Measurements from ENCODE around the gene NRP2.

The NRP2 gene

GRCh38 chr2:205766779-205767359, 84.6 kb downstream of the NRP2 start:
- H3K9ac ChIP-seq (ENCODE audit: low read length in 2 of 2) = peak overlapping the region; percentile 38 to 51
- no peaks in the 10 kb centered on the region for H3K9me3 ChIP-seq (ENCODE audit: control insufficient read depth in 2 of 2, low read length in 2 of 2)
- H3K4me1 ChIP-seq (ENCODE audit: control insufficient read depth, insufficient read depth, low read length) = peaks cover 87% of the 10 kb centered on the region
- peak overlapping the region in 1 of 2 donors; percentile 0 for H3K4me3 ChIP-seq (ENCODE audit: low read length in 2 of 2)
- peak overlapping the region; percentile 97 for H3K27ac ChIP-seq (ENCODE audit: low read length)
- no peaks in the 10 kb centered on the region for H3K27me3 ChIP-seq (ENCODE audit: control insufficient read depth in 1 of 2, insufficient read depth in 2 of 2, low read length in 2 of 2)
- peaks cover 25 to 41% of the 10 kb centered on the region in 2 donors for H3K36me3 ChIP-seq (ENCODE audit: control insufficient read depth in 2 of 2, insufficient read depth in 2 of 2, low read length in 2 of 2)

- Histone ChIP-seq H3K4me1 (ENCODE audit: control insufficient read depth, insufficient read depth, low read length) (peaks cover 88% of the 10 kb centered on the region), H3K36me3 (ENCODE audit: control insufficient read depth in 2 of 2, insufficient read depth in 2 of 2, low read length in 2 of 2) (peaks cover 23 to 35% of the 10 kb centered on the region in 2 donors), H3K4me3 (ENCODE audit: low read length in 2 of 2) (no peak overlapping the region), H3K9me3 (ENCODE audit: control insufficient read depth in 2 of 2, low read length in 2 of 2) (no peaks in the 10 kb centered on the region), H3K27me3 (ENCODE audit: control insufficient read depth in 1 of 2, insufficient read depth in 2 of 2, low read length in 2 of 2) (no peaks in the 10 kb centered on the region), H3K9ac (ENCODE audit: low read length in 2 of 2) (peak overlapping the region; percentile 32 to 52), H3K27ac (ENCODE audit: low read length) (peak overlapping the region; percentile 97)
Observed at GRCh38 chr2:205767617-205768016, 85.3 kb downstream of the NRP2 start.

- Histone ChIP-seq H3K27me3 (ENCODE audit: control insufficient read depth in 1 of 2, insufficient read depth in 2 of 2, low read length in 2 of 2) (no peaks in the 10 kb centered on the region), H3K4me3 (ENCODE audit: low read length in 2 of 2) (peak overlapping the region in 1 of 2 donors; percentile 10), H3K9me3 (ENCODE audit: control insufficient read depth in 2 of 2, low read length in 2 of 2) (no peaks in the 10 kb centered on the region), H3K27ac (ENCODE audit: low read length) (peak overlapping the region; percentile 97), H3K9ac (ENCODE audit: low read length in 2 of 2) (peak overlapping the region; percentile 32 to 52), H3K4me1 (ENCODE audit: control insufficient read depth, insufficient read depth, low read length) (peaks cover 88% of the 10 kb centered on the region), H3K36me3 (ENCODE audit: control insufficient read depth in 2 of 2, insufficient read depth in 2 of 2, low read length in 2 of 2) (peaks cover 24 to 32% of the 10 kb centered on the region in 2 donors)
Observed at GRCh38 chr2:205768341-205768740, 86.0 kb downstream of the NRP2 start.

- Histone ChIP-seq H3K9me3 (ENCODE audit: control insufficient read depth in 2 of 2, low read length in 2 of 2) (no peaks in the 10 kb centered on the region), H3K36me3 (ENCODE audit: control insufficient read depth in 2 of 2, insufficient read depth in 2 of 2, low read length in 2 of 2) (peaks cover 24 to 35% of the 10 kb centered on the region in 2 donors), H3K4me3 (ENCODE audit: low read length in 2 of 2) (no peak overlapping the region), H3K9ac (ENCODE audit: low read length in 2 of 2) (peak overlapping the region in 1 of 2 donors; percentile 22), H3K27me3 (ENCODE audit: control insufficient read depth in 1 of 2, insufficient read depth in 2 of 2, low read length in 2 of 2) (no peaks in the 10 kb centered on the region), H3K4me1 (ENCODE audit: control insufficient read depth, insufficient read depth, low read length) (peaks cover 84% of the 10 kb centered on the region), H3K27ac (ENCODE audit: low read length) (peak overlapping the region; percentile 97)
Observed at GRCh38 chr2:205768815-205769494, 86.7 kb downstream of the NRP2 start.

- peaks cover 20 to 34% of the 10 kb centered on the region in 2 donors for H3K36me3 ChIP-seq (ENCODE audit: control insufficient read depth in 2 of 2, insufficient read depth in 2 of 2, low read length in 2 of 2)
Observed at GRCh38 chr2:205769495-205769850, 87.2 kb downstream of the NRP2 start.

GRCh38 chr2:205769879-205770278, 87.6 kb downstream of the NRP2 start:
- Histone ChIP-seq H3K27ac (ENCODE audit: low read length) (peak overlapping the region; percentile 97), H3K4me1 (ENCODE audit: control insufficient read depth, insufficient read depth, low read length) (peaks cover 86% of the 10 kb centered on the region), H3K36me3 (ENCODE audit: control insufficient read depth in 2 of 2, insufficient read depth in 2 of 2, low read length in 2 of 2) (peaks cover 19 to 32% of the 10 kb centered on the region in 2 donors), H3K27me3 (ENCODE audit: control insufficient read depth in 1 of 2, insufficient read depth in 2 of 2, low read length in 2 of 2) (no peaks in the 10 kb centered on the region), H3K4me3 (ENCODE audit: low read length in 2 of 2) (no peak overlapping the region), H3K9me3 (ENCODE audit: control insufficient read depth in 2 of 2, low read length in 2 of 2) (no peaks in the 10 kb centered on the region), H3K9ac (ENCODE audit: low read length in 2 of 2) (peak overlapping the region in 1 of 2 donors; percentile 12)

More at GRCh38 chr2:205769495-205769850, 87.2 kb downstream of the NRP2 start:
- no peak overlapping the region for H3K4me3 ChIP-seq (ENCODE audit: low read length in 2 of 2)
- H3K9me3 ChIP-seq (ENCODE audit: control insufficient read depth in 2 of 2, low read length in 2 of 2) = no peaks in the 10 kb centered on the region
- H3K27me3 ChIP-seq (ENCODE audit: control insufficient read depth in 1 of 2, insufficient read depth in 2 of 2, low read length in 2 of 2) = no peaks in the 10 kb centered on the region
- peak overlapping the region; percentile 97 for H3K27ac ChIP-seq (ENCODE audit: low read length)
- H3K9ac ChIP-seq (ENCODE audit: low read length in 2 of 2) = no peak overlapping the region
- peaks cover 84% of the 10 kb centered on the region for H3K4me1 ChIP-seq (ENCODE audit: control insufficient read depth, insufficient read depth, low read length)

GRCh38 chr2:205770577-205770976, 88.3 kb downstream of the NRP2 start:
- Histone ChIP-seq H3K27me3 (ENCODE audit: control insufficient read depth in 1 of 2, insufficient read depth in 2 of 2, low read length in 2 of 2) (no peaks in the 10 kb centered on the region), H3K9ac (ENCODE audit: low read length in 2 of 2) (peak overlapping the region; percentile 12 to 47), H3K27ac (ENCODE audit: low read length) (peak overlapping the region; percentile 97), H3K4me3 (ENCODE audit: low read length in 2 of 2) (no peak overlapping the region), H3K9me3 (ENCODE audit: control insufficient read depth in 2 of 2, low read length in 2 of 2) (no peaks in the 10 kb centered on the region), H3K4me1 (ENCODE audit: control insufficient read depth, insufficient read depth, low read length) (peaks cover 87% of the 10 kb centered on the region), H3K36me3 (ENCODE audit: control insufficient read depth in 2 of 2, insufficient read depth in 2 of 2, low read length in 2 of 2) (peaks cover 14 to 26% of the 10 kb centered on the region in 2 donors)

- Histone ChIP-seq H3K27ac (ENCODE audit: low read length) (peak overlapping the region; percentile 97), H3K27me3 (ENCODE audit: control insufficient read depth in 1 of 2, insufficient read depth in 2 of 2, low read length in 2 of 2) (no peaks in the 10 kb centered on the region), H3K9me3 (ENCODE audit: control insufficient read depth in 2 of 2, low read length in 2 of 2) (no peaks in the 10 kb centered on the region), H3K36me3 (ENCODE audit: control insufficient read depth in 2 of 2, insufficient read depth in 2 of 2, low read length in 2 of 2) (peaks cover 12 to 24% of the 10 kb centered on the region in 2 donors), H3K4me3 (ENCODE audit: low read length in 2 of 2) (no peak overlapping the region), H3K4me1 (ENCODE audit: control insufficient read depth, insufficient read depth, low read length) (peaks cover 87% of the 10 kb centered on the region), H3K9ac (ENCODE audit: low read length in 2 of 2) (peak overlapping the region; percentile 12 to 13)
Observed at GRCh38 chr2:205771031-205771430, 88.7 kb downstream of the NRP2 start.

GRCh38 chr2:205771666-205772065, 89.4 kb downstream of the NRP2 start:
- Histone ChIP-seq H3K27me3 (ENCODE audit: control insufficient read depth in 1 of 2, insufficient read depth in 2 of 2, low read length in 2 of 2) (no peaks in the 10 kb centered on the region), H3K36me3 (ENCODE audit: control insufficient read depth in 2 of 2, insufficient read depth in 2 of 2, low read length in 2 of 2) (peaks cover 12 to 27% of the 10 kb centered on the region in 2 donors), H3K9ac (ENCODE audit: low read length in 2 of 2) (no peak overlapping the region), H3K4me3 (ENCODE audit: low read length in 2 of 2) (no peak overlapping the region), H3K4me1 (ENCODE audit: control insufficient read depth, insufficient read depth, low read length) (peaks cover 92% of the 10 kb centered on the region), H3K27ac (ENCODE audit: low read length) (peak overlapping the region; percentile 97), H3K9me3 (ENCODE audit: control insufficient read depth in 2 of 2, low read length in 2 of 2) (no peaks in the 10 kb centered on the region)

GRCh38 chr2:205772983-205773382, 90.7 kb downstream of the NRP2 start:
- peaks cover 86% of the 10 kb centered on the region for H3K4me1 ChIP-seq (ENCODE audit: control insufficient read depth, insufficient read depth, low read length)
- H3K27me3 ChIP-seq (ENCODE audit: control insufficient read depth in 1 of 2, insufficient read depth in 2 of 2, low read length in 2 of 2) = no peaks in the 10 kb centered on the region
- peak overlapping the region; percentile 97 for H3K27ac ChIP-seq (ENCODE audit: low read length)
- H3K36me3 ChIP-seq (ENCODE audit: control insufficient read depth in 2 of 2, insufficient read depth in 2 of 2, low read length in 2 of 2) = peaks cover 8 to 25% of the 10 kb centered on the region in 2 donors
- no peak overlapping the region for H3K9ac ChIP-seq (ENCODE audit: low read length in 2 of 2)
- H3K9me3 ChIP-seq (ENCODE audit: control insufficient read depth in 2 of 2, low read length in 2 of 2) = no peaks in the 10 kb centered on the region
- no peak overlapping the region for H3K4me3 ChIP-seq (ENCODE audit: low read length in 2 of 2)

GRCh38 chr2:205773989-205774388, 91.7 kb downstream of the NRP2 start:
- Histone ChIP-seq H3K9ac (ENCODE audit: low read length in 2 of 2) (peak overlapping the region in 1 of 2 donors; percentile 21), H3K4me1 (ENCODE audit: control insufficient read depth, insufficient read depth, low read length) (peaks cover 79% of the 10 kb centered on the region), H3K9me3 (ENCODE audit: control insufficient read depth in 2 of 2, low read length in 2 of 2) (no peaks in the 10 kb centered on the region), H3K4me3 (ENCODE audit: low read length in 2 of 2) (no peak overlapping the region), H3K36me3 (ENCODE audit: control insufficient read depth in 2 of 2, insufficient read depth in 2 of 2, low read length in 2 of 2) (peaks cover 15 to 22% of the 10 kb centered on the region in 2 donors), H3K27ac (ENCODE audit: low read length) (peak overlapping the region; percentile 97), H3K27me3 (ENCODE audit: control insufficient read depth in 1 of 2, insufficient read depth in 2 of 2, low read length in 2 of 2) (no peaks in the 10 kb centered on the region)

All from stomach smooth muscle (tissue), 2 donors.